ENCODE data around the gene RECQL. TPM values are rescaled to one million over a fixed set of nuclear protein-coding genes. Genes with fewer than 3 reads are reported as not detected.

Gene RECQL
- polyA plus RNA-seq, 1 donor (not counting 4 experiments of a cell fraction or from before 2014, with no cell fraction given): 41.9 TPM

- dilution Hi-C loops (cut with MboI; ENCODE audit: extremely low pct_ligation_motif_present, low sequenced_read_pairs): no loop called here
- H2AFZ ChIP-seq (ENCODE audit: control insufficient read depth, low read length): no peak overlapping the region
- no peaks in the 10 kb centered on the region for H3K36me3 ChIP-seq (ENCODE audit: control insufficient read depth in 2 of 2, extremely low read depth in 1 of 2, insufficient read depth in 2 of 2, low read length in 2 of 2)
- FAIRE-seq: no peak
- H3K4me1 ChIP-seq (ENCODE audit: control insufficient read depth, extremely low read depth, insufficient read depth, low read length): no peaks in the 10 kb centered on the region
- H3K27ac ChIP-seq (ENCODE audit: control insufficient read depth, insufficient read depth, low read length): no peak overlapping the region
- H3K9me1 ChIP-seq (ENCODE audit: control insufficient read depth, extremely low read depth, insufficient read depth, low read length): no peaks in the 10 kb centered on the region
- no peaks in the 10 kb centered on the region for H4K20me1 ChIP-seq (ENCODE audit: control insufficient read depth, extremely low read depth, insufficient read depth, low read length)
- H3K4me3 ChIP-seq (ENCODE audit: control insufficient read depth in 2 of 3, extremely low read depth in 1 of 3, insufficient read depth in 2 of 3, low read depth in 1 of 3, low read length in 3 of 3): no peak overlapping the region
- no peak for DNase-seq (ENCODE audit: low read depth, low spot score)
- TF ChIP-seq EZH2 (IDR thresholded peaks at IDR 0.05; ENCODE audit: low read length): no peak
- no peak for TF ChIP-seq CTCF (optimal IDR thresholded peaks at IDR 0.05 in 1 of 3, IDR thresholded peaks at IDR 0.05 in 1 of 3, conservative IDR thresholded peaks at IDR 0.05 in 1 of 3; ENCODE audit: extremely low read depth in 1 of 3, insufficient read depth in 2 of 3, low read length in 3 of 3)
- no peak overlapping the region for H3K9ac ChIP-seq (ENCODE audit: control insufficient read depth, extremely low read depth, insufficient read depth, low read length)
- no peaks in the 10 kb centered on the region for H3K79me2 ChIP-seq (ENCODE audit: control insufficient read depth, insufficient read depth, low read length)
- no peaks in the 10 kb centered on the region for H3K9me3 ChIP-seq (ENCODE audit: control insufficient read depth, low read depth, low read length)
- no peaks in the 10 kb centered on the region for H3K27me3 ChIP-seq (ENCODE audit: control insufficient read depth, extremely low read depth, insufficient read depth, low read length)
- H3K4me2 ChIP-seq (ENCODE audit: control insufficient read depth, extremely low read depth, insufficient read depth, low read depth, low read length): no peak overlapping the region
Measured at GRCh38 chr12:21546716-21547115, 45.3 kb upstream of the RECQL start.

GRCh38 chr12:21545557-21545956 lies 44.1 kb upstream of the RECQL start:
- no peak for FAIRE-seq
- Histone ChIP-seq H3K9me3 (ENCODE audit: control insufficient read depth, low read depth, low read length) (no peaks in the 10 kb centered on the region), H3K27ac (ENCODE audit: control insufficient read depth, insufficient read depth, low read length) (no peak overlapping the region), H3K27me3 (ENCODE audit: control insufficient read depth, extremely low read depth, insufficient read depth, low read length) (no peaks in the 10 kb centered on the region), H2AFZ (ENCODE audit: control insufficient read depth, low read length) (no peak overlapping the region), H3K9ac (ENCODE audit: control insufficient read depth, extremely low read depth, insufficient read depth, low read length) (no peak overlapping the region), H3K4me2 (ENCODE audit: control insufficient read depth, extremely low read depth, insufficient read depth, low read depth, low read length) (no peak overlapping the region), H3K9me1 (ENCODE audit: control insufficient read depth, extremely low read depth, insufficient read depth, low read length) (no peaks in the 10 kb centered on the region), H3K4me1 (ENCODE audit: control insufficient read depth, extremely low read depth, insufficient read depth, low read length) (no peaks in the 10 kb centered on the region), H3K36me3 (ENCODE audit: control insufficient read depth in 2 of 2, extremely low read depth in 1 of 2, insufficient read depth in 2 of 2, low read length in 2 of 2) (no peaks in the 10 kb centered on the region), H4K20me1 (ENCODE audit: control insufficient read depth, extremely low read depth, insufficient read depth, low read length) (no peaks in the 10 kb centered on the region), H3K79me2 (ENCODE audit: control insufficient read depth, insufficient read depth, low read length) (no peaks in the 10 kb centered on the region), H3K4me3 (ENCODE audit: control insufficient read depth in 2 of 3, extremely low read depth in 1 of 3, insufficient read depth in 2 of 3, low read depth in 1 of 3, low read length in 3 of 3) (no peak overlapping the region)
- TF ChIP-seq EZH2 (IDR thresholded peaks at IDR 0.05; ENCODE audit: low read length): no peak
- TF ChIP-seq CTCF (optimal IDR thresholded peaks at IDR 0.05 in 1 of 3, IDR thresholded peaks at IDR 0.05 in 1 of 3, conservative IDR thresholded peaks at IDR 0.05 in 1 of 3; ENCODE audit: extremely low read depth in 1 of 3, insufficient read depth in 2 of 3, low read length in 3 of 3): no peak
- DNase-seq (ENCODE audit: low read depth, low spot score): no peak
- dilution Hi-C loops (cut with MboI; ENCODE audit: extremely low pct_ligation_motif_present, low sequenced_read_pairs): no loop called here

Data from keratinocyte (primary cell).